Fibroblast of lung (primary cell): ENCODE measurements around the gene SLC5A4. TPM values are rescaled to one million over a fixed set of nuclear protein-coding genes. Genes with fewer than 3 reads are reported as not detected.

Source experiments
- DNase-seq, 2 donors: peaks; one replicate each; pipeline versions ENCODE4 v3.0.0 to v3.0.0-alpha.2; 2010; ENCODE audit warnings: low read depth in 2 of 2
- H2AFZ ChIP-seq: 2 replicates; pipeline ENCODE4 v1.5.1; 2012; ENCODE audit warnings: low read length, control low read depth, inconsistent platforms
- H3K27ac ChIP-seq: 2 replicates; pipeline ENCODE4 v1.5.1; 2011; ENCODE audit warnings: low read length, control low read depth; ENCODE audit not compliant: insufficient read depth
- H3K27me3 ChIP-seq: 2 replicates; pipeline ENCODE4 v1.5.1; 2011; ENCODE audit warnings: mild to moderate bottlenecking, low read length; ENCODE audit not compliant: control insufficient read depth, insufficient read depth
- H3K36me3 ChIP-seq: 2 replicates; pipeline ENCODE4 v1.5.1; 2011; ENCODE audit warnings: low read length; ENCODE audit not compliant: control insufficient read depth, insufficient read depth
- H3K4me1 ChIP-seq: 2 replicates; pipeline ENCODE4 v1.5.1; 2011; ENCODE audit warnings: low read length; ENCODE audit not compliant: control insufficient read depth, insufficient read depth; ENCODE audit errors: extremely low read depth
- H3K4me2 ChIP-seq: 2 replicates; pipeline ENCODE4 v1.5.1; 2011; ENCODE audit warnings: low read length, control low read depth; ENCODE audit not compliant: insufficient read depth; ENCODE audit errors: extremely low read depth
- H3K4me3 ChIP-seq, 4 experiments: fragments of 200-600 bp in 1 of 4; sonication (generic) in 1 of 4; replicated peaks in 1 of 4; 2 replicates each; pipeline ENCODE4 v1.5.1; 2011 to 2016; ENCODE audit warnings: low read length in 4 of 4, low read depth in 3 of 4, mild to moderate bottlenecking in 3 of 4, control low read depth in 2 of 4, inconsistent platforms in 1 of 4, mixed read lengths in 1 of 4; ENCODE audit not compliant: insufficient read depth in 1 of 4; ENCODE audit errors: control extremely low read depth in 1 of 4
- H3K79me2 ChIP-seq: 2 replicates; pipeline ENCODE4 v1.5.1; 2012; ENCODE audit warnings: mild to moderate bottlenecking, low read length, inconsistent platforms; ENCODE audit not compliant: control insufficient read depth, insufficient read depth
- H3K9ac ChIP-seq: 2 replicates; pipeline ENCODE4 v1.5.1; 2011; ENCODE audit warnings: mild to moderate bottlenecking, low read length, control low read depth; ENCODE audit not compliant: insufficient read depth
- H3K9me3 ChIP-seq: 2 replicates; pipeline ENCODE4 v1.5.1; 2012; ENCODE audit warnings: low read depth, low read length; ENCODE audit not compliant: control insufficient read depth, insufficient read depth
- H4K20me1 ChIP-seq: 2 replicates; pipeline ENCODE4 v1.5.1; 2011; ENCODE audit warnings: low read length; ENCODE audit not compliant: control insufficient read depth, insufficient read depth; ENCODE audit errors: extremely low read depth
- EZH2 ChIP-seq: IDR thresholded peaks from 2 replicates; pipeline ENCODE4 v1.5.1; 2012; ENCODE audit warnings: low read length, control low read depth, mild to moderate bottlenecking; ENCODE audit errors: missing control alignments
- polyA plus RNA-seq, 2 donors: library from polyadenylated mRNA; depleted of rRNA in 1 of 2; stranded (reverse) in 1 of 2; unstranded in 1 of 2; fragments of >200 nt; gene quantifications; 2 replicates each; pipeline ENCODE4 v1.2.1, GENCODE V29; 2011 to 2012; ENCODE audit warnings: missing spikeins in 1 of 2
- total RNA-seq: library from RNA; depleted of rRNA; stranded (reverse); fragments of >200 nt; gene quantifications from 2 replicates; pipeline ENCODE4 v1.2.1, GENCODE V29; 2014
- TF ChIP-seq, protein P1 (sequence below), 2 donors: IDR thresholded peaks in 1 of 2; conservative IDR thresholded peaks in 1 of 2; 1 replicate in 1 of 2; 2 replicates in 1 of 2; pipeline ENCODE4 v1.5.1; 2011 to 2012; ENCODE audit warnings: low read length in 2 of 2, control low read depth in 1 of 2, inconsistent platforms in 1 of 2, low read depth in 1 of 2, mild to moderate bottlenecking in 1 of 2

Gene SLC5A4
- total and polyA plus RNA-seq, 2 donors (not counting 1 experiment from before 2014, with no cell fraction given) = 0.06 TPM; not detected in 1

DNA sequence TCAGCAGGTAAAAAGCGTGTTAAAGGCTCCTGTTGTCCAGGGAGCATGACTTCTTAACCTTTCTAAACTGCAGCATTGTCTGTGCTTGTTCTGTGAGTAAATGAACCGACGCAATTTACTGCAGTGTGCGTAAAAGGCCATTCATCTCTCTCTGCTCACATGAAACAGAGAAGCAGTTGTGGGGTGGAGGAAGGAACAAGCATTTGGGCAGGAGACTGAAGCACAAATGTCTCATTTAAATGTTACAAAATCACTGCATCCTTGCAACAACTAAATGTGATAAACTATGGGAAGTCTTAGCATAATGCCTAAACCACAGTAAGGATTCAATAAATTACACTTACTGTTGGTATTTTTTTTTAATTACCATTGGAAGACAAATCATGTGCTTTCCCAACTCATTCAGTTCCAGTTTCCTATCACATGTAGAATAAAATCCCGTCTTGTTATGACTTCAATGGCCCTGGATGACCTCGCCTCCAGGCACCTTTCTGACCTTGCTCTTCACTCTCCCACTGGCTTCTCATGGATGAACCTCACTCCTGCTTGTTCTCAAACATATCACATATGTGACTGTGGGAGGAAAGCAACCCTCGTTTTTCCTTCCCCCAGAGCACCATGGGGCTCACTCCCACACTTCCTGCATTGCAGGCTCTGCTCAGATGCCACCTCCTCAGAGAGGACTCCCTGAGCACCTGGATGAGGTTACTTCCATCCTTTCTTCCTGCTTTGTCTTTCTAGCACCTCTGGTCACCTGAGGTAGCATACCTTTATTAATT lies 28.6 kb downstream of the SLC5A4 start:
- Histone ChIP-seq H3K4me1 (no peaks in the 10 kb centered on the region), H3K4me3 (no peak overlapping the region), H3K9me3 (no peaks in the 10 kb centered on the region), H4K20me1 (no peaks in the 10 kb centered on the region), H3K79me2 (no peaks in the 10 kb centered on the region), H3K9ac (no peak overlapping the region), H3K27me3 (no peaks in the 10 kb centered on the region), H2AFZ (no peak overlapping the region), H3K27ac (no peak overlapping the region), H3K36me3 (no peaks in the 10 kb centered on the region), H3K4me2 (no peak overlapping the region)
- TF ChIP-seq, protein P1, sequence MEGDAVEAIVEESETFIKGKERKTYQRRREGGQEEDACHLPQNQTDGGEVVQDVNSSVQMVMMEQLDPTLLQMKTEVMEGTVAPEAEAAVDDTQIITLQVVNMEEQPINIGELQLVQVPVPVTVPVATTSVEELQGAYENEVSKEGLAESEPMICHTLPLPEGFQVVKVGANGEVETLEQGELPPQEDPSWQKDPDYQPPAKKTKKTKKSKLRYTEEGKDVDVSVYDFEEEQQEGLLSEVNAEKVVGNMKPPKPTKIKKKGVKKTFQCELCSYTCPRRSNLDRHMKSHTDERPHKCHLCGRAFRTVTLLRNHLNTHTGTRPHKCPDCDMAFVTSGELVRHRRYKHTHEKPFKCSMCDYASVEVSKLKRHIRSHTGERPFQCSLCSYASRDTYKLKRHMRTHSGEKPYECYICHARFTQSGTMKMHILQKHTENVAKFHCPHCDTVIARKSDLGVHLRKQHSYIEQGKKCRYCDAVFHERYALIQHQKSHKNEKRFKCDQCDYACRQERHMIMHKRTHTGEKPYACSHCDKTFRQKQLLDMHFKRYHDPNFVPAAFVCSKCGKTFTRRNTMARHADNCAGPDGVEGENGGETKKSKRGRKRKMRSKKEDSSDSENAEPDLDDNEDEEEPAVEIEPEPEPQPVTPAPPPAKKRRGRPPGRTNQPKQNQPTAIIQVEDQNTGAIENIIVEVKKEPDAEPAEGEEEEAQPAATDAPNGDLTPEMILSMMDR (conservative IDR thresholded peaks at IDR 0.05 in 1 of 2, IDR thresholded peaks at IDR 0.05 in 1 of 2; ENCODE audit: low read depth in 1 of 2, low read length in 2 of 2) = no peak
- no peak for TF ChIP-seq EZH2
- no peak for DNase-seq

DNA sequence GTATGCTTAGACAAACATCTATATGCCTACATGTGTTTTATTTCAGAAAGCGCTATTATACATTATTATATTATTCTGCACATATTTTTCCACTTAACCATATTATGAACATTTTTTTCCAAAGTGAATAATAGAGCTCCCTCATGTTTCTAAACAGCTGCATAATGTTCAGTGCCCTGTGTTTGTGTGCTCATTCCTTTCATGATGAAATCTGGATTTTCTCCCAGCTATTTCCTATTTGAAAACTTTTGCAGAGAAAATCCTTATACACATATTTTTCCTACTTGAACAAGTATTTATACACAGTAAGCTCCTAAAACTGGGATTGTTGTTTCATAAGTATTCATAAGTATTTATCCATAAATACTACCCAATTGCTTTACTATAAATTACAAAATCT lies 32.2 kb downstream of the SLC5A4 start:
- Histone ChIP-seq H2AFZ (no peak overlapping the region), H4K20me1 (no peaks in the 10 kb centered on the region), H3K79me2 (no peaks in the 10 kb centered on the region), H3K4me2 (no peak overlapping the region), H3K9me3 (no peaks in the 10 kb centered on the region), H3K27me3 (no peaks in the 10 kb centered on the region), H3K4me1 (no peaks in the 10 kb centered on the region), H3K9ac (no peak overlapping the region), H3K36me3 (no peaks in the 10 kb centered on the region), H3K27ac (no peak overlapping the region), H3K4me3 (no peak overlapping the region)
- TF ChIP-seq EZH2 = no peak
- TF ChIP-seq, protein P1 (conservative IDR thresholded peaks at IDR 0.05 in 1 of 2, IDR thresholded peaks at IDR 0.05 in 1 of 2; ENCODE audit: low read depth in 1 of 2, low read length in 2 of 2) = no peak
- DNase-seq = no peak

DNA sequence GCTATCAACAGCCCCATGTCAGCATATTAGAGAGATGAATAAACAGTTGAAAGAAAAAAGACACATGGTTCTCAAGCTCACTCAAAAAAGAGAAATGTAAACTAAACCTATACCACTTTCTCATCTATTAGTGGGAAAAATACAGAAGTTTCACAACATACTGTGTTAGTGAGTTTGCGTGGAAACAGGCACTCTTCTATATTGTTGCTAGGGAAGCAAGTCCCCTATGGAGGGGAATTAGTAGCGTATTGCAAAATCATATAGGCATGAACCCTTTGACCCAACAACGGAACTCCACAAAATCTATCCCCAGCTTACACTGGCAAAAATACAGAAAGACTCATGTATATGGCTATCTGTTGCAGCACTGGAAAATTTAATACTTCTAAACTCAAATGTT lies 36.1 kb downstream of the SLC5A4 start:
- no peak overlapping the region for H3K27ac ChIP-seq
- H3K4me1 ChIP-seq = no peaks in the 10 kb centered on the region
- H3K36me3 ChIP-seq = no peaks in the 10 kb centered on the region
- no peaks in the 10 kb centered on the region for H3K9me3 ChIP-seq
- no peak for DNase-seq
- H4K20me1 ChIP-seq = no peaks in the 10 kb centered on the region
- no peak for TF ChIP-seq EZH2
- TF ChIP-seq, protein P1 (conservative IDR thresholded peaks at IDR 0.05 in 1 of 2, IDR thresholded peaks at IDR 0.05 in 1 of 2; ENCODE audit: low read depth in 1 of 2, low read length in 2 of 2) = no peak
- H3K27me3 ChIP-seq = no peaks in the 10 kb centered on the region
- H2AFZ ChIP-seq = no peak overlapping the region
- H3K79me2 ChIP-seq = no peaks in the 10 kb centered on the region
- H3K4me3 ChIP-seq = no peak overlapping the region
- H3K9ac ChIP-seq = no peak overlapping the region
- no peak overlapping the region for H3K4me2 ChIP-seq
